GM18520 (cell line): ENCODE data around the gene MARVELD2.
"Not testable (repeated sequence)": the region's sequence is repeated elsewhere in the genome, so short reads cannot be mapped to it uniquely, and the experiment has no call there.

Experiments used
- ATAC-seq: cut with Tn5 transposase; IDR thresholded peaks from one replicate; pipeline ENCODE4 v1.9.1; 2021; ENCODE audit not compliant: unreplicated experiment

MARVELD2 gene, protein sequence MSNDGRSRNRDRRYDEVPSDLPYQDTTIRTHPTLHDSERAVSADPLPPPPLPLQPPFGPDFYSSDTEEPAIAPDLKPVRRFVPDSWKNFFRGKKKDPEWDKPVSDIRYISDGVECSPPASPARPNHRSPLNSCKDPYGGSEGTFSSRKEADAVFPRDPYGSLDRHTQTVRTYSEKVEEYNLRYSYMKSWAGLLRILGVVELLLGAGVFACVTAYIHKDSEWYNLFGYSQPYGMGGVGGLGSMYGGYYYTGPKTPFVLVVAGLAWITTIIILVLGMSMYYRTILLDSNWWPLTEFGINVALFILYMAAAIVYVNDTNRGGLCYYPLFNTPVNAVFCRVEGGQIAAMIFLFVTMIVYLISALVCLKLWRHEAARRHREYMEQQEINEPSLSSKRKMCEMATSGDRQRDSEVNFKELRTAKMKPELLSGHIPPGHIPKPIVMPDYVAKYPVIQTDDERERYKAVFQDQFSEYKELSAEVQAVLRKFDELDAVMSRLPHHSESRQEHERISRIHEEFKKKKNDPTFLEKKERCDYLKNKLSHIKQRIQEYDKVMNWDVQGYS

DNA sequence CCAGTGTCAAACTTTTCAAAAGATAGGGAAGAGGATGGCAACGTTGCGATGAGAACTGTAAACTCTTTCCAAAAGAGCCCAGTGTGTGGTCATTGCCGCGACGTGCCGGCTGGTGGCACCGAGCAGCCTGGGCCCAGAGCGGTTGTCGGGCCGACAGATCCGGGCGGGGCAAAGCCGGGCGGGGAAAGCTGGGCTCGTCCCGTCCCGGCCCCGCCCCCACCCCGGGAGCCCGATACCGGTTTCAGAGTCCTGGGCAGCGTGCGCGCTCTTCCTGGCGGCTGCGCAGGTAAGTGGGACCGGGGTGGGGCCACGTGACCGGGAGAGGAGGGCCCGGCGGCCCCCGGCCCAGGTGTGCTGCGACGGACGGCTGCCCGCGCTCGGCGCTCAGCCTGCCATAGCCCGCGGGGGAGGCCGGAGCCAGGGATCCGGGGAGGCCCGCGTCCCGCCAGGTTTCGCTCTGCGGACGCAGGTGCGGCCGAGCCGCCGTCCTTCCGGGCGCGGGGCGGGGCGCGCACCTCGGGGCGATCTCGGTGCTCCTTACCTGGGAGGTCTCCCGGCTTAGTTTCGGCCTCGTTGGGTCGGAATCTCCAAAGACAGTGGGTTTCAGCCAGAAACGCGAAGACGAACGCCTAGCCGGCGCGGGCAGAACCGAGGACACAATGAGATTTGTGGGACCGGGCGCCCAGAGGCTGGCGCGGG is at the start of gene MARVELD2:
MARVELD2 (plus strand) TSS at position 232 of the 699 bp plus-strand sequence. CDS start 4,270 bp downstream, outside the sequence.
- ATAC-seq: peak; percentile 58

DNA sequence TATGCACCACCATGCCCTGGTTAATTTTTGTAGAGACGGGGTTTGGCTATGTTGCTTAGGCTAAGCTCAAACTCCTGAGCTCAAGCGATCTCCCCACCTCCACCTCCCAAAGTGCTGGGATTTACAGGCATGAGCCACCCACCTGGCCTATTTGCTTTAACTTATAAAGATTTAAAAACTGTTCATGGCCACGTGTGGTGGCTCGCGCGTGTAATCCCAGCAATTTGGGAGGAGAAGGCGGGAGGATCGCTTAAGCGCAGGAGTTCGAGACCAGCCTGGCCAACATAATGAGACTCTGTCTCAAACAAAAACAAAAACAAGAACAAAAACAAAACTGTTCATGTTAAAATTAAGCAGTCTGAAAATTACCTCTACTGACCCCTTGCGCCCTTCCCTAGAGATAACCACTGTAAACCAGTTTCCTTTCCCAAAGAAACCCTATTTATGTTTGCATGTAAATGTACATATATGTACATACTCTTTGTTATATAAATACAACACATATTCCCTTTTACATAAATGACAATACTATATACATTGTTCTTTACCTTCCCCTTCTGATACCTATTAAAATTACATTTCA is 47.1 kb upstream of the MARVELD2 start:
- no peak for ATAC-seq

DNA sequence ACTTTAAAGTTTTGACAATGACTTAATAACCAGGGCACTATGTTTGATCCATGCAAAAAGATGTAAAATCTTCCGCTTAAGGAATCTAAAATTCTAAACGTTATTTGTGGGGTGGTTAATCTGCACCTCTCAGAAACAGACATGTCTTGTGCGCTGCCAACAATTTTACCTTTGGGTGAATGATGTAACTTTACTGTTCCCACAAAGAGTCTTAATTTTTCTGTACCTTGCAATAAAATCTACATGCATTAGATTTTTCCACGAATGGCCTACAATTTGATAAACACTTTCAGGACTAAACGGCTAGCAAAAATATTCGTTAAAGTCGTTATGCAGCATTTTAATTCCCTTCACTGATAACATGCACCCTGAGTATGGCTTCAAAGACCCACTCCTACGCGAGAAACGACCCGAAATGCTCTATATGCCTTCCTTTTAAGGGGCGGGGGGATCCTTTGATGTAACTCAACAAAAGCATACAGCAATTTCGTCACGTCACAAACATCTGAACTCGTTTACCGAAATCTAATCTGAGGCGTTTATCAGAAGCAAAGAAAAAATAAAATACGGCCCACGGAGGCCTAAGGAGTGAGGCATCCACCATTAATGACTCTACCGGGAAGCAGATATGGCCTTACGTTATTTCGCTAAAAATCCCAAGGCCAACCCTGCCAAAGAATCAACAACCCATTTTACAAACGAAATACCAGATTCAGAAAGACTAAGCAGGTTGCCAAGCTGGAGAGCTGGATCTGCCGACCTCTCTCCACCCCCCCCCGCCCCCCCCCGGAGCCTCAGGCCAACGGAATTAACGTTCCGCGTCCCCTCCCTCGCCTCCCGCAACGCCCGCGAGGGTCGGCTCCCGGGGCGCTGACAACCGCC is 46.2 kb upstream of the MARVELD2 start:
- peak; percentile 15 for ATAC-seq

DNA sequence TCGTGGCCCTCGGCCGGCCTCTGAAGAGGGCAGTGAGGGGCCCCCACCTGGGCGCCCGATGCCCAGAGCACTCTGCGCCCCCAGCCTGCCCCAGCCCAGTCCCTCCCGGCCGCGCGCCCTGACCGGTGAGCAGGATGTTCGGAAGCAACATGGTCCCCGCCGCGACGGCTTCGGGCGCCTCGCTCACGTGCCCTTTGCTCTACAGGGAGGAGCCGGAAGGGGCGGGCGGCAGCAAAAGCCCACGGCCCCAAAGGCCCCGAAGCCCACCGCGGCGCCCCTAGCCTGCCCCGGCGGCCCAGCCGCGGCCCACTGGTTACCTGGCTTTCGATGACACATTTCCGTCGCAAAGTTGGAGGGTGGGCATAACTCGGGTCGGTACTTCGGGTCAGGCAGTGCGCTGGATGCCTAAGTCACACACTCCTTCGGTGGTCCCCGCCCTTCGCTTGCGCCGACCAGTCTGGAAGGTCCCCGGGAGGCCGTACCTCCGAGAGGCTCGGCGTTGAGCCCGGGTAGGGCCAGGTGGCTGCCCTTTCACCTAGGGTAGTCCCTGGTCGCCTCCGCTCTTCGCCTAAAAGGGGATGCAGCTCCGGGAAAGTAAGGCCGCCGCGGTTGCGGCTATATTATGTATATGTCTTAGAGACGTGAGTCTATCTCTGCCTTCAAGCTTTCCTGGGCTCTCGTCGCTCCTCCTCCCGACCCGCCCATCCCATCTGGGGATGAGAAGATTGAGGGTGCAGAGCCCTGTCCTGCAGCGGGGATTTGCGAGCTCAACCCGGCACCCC is 45.4 kb upstream of the MARVELD2 start, which contains the start of the genes AK6, RAD17 and TAF9:
AK6 (minus strand) TSS at position 181 of the 782 bp plus-strand sequence; CDS start at position 151, 30 bp downstream.
RAD17 (plus strand) TSS at position 479 of the 782 bp plus-strand sequence. CDS start 2,391 bp downstream, outside the sequence.
TAF9 (minus strand) TSS at position 181 of the 782 bp plus-strand sequence. CDS start 3,783 bp downstream, outside the sequence.
- ATAC-seq: peak; percentile 89

DNA sequence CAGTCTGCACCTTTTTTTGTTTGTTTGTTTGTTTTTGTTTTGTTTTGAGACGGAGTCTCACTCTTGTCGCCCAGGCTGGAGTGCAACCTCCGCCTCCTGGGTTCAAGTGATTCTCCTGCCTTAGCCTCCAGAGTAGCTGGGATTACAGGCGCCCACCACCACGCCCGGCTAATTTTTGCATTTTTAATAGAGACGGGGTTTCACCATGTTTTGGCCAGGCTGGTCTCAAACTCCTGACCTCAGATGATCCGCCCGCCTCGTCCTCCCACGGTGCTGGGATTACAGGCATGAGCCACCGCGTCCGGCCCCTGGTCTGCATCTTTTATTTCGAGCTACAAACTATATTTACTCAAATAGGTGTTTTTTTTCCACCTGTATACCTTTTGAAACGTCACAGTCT is 44.6 kb upstream of the MARVELD2 start:
- not testable (repeated sequence) for ATAC-seq

DNA sequence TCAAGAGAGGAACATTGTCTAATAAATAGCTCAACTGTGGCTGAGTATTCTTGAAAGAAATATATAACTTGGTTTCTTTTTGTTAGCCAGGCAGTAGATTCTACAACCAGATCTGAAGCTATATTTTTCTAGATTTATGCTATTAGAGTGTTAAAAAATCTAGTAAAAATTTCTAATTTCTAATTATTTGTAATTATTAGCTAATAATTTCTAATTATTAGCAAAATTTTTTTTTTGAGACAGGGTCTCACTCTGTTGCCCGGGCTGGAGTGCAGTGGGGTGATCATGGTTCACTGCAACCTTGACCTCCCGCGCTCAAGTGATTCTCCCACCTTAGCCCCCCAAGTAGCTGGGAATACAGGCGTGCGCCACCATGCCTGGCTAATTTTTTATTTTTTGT is 42.5 kb upstream of the MARVELD2 start:
- no peak for ATAC-seq

DNA sequence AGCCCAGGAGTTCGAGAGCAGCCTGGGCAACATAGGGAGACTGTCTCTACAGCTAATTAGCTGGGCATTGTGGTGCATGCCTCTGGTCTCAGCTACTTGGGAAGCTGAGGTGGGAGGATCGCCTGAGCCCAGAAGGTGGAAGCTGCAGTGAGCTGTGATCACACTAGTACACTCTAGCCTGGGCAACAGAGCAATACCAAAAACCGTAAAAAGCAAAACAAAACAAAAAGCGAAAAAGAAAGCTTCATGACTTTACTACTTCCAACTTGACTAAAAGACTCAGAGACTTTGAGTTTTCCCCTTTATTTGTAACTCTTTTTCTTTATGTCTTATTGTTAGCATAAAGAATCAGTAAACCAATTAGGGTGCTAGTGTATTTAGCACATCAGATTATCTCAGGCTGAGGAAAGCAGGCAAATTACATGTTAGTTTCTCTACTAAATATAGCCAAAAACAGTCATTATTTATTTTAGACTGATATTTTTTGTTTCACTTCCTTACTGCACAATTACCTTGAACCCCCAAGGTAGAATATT is 39.9 kb upstream of the MARVELD2 start:
- ATAC-seq: peak; percentile 66

DNA sequence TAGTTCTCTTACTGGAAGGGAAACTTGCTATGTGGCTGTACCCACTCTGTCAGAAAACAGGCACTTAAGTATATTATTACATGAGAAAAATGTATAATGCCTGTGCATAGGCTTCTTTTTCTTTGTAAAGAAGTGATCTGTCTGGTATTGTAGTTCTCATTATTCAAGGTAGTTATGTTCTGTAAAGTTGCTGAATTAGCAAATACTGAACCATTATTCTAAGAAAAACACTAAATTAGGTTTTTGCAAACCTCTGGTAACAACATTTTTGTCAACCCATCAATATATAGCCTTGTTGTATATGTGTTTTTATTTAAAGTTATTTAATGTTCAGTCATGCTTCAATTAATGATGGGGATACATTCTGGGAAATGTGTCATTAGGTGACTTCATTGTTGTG is 36.5 kb upstream of the MARVELD2 start:
- no peak for ATAC-seq

DNA sequence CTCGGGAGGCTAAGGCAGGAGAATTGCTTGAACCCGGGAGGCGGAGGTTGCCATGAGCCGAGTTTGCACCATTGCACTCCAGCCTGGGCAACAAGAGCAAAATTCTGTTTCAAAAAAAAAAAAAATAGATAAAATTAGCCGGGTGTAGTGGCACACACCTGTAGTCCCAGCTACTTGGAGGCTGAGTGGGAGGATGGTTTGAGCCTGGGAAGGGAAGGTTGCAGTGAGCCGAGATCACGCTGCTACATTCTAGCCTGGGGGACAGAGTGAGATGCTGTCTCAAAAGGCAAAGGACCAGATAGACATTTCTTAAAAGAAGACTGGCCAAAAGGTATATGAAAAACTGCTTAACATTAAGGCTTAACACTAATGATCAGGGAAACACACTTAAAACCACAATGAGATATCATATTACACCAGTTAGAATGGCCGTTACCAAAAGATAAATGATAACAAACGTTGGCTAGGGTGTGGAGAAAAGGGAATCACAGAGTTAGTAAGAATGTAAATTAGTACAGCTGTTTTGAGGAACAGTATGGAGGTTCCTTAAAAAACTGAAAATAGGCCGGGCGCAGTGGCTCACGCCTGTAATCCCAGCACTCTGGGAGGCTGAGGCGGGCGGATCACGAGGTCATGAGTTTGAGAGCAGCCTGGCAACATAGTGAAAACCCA is 10.1 kb upstream of the MARVELD2 start:
- ATAC-seq: no peak

DNA sequence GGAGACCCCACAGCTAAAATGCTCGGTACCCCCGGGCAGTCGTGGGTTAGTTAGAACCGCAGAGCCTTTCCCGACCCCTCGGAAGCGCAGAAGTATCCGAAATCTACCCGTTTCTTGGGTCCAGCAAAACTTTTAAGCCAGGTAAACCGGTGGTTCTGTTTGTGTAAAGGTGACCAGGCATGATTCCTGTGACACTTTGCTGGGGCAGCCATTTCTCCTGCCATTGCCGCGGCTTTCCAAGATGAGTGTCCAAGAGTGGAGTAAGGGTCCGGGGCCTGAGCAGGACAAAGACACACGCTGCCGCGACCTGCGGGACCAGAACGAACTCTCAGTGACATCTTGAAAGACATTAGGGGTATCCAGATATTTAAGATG is 655 bp downstream of the MARVELD2 start:
- ATAC-seq: no peak

DNA sequence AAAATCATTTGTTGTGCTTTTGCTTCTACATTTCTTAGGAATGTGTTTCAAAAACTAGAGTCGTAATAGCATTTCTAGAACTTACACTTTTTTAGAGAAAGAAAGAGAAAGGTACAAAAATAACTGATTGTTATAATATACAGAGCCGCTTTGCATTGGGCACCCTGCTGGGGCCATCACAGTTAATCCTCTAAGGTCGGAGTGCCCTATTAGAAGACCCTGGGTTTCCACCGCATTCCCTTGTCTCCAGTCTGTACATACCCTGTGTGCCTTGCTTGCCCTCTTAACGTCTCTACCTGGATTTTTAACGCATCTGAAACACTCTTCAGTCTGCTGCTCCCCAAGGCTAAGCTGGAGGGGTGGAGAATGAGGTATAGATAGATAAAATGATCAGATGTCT is 1.3 kb downstream of the MARVELD2 start:
- no peak for ATAC-seq

DNA sequence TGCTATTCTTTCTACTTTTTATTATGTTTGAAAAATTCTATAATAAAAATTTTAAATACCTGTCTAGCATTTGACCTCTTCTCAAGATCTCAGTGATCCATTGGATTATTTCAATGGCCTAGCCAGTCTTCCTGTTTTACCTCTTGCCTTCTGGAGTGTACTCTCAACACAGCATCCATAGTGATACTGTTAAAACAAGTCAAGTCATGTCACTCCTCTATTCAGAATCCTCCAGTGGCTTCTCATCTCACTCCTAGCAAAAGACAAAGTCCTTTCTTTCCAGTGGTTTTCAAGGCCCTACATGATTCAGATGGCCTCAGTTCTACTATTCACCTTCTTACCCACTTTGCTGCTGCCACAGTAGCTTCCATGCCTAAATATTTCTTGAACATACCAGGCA is 1.8 kb downstream of the MARVELD2 start:
- ATAC-seq: no peak

DNA sequence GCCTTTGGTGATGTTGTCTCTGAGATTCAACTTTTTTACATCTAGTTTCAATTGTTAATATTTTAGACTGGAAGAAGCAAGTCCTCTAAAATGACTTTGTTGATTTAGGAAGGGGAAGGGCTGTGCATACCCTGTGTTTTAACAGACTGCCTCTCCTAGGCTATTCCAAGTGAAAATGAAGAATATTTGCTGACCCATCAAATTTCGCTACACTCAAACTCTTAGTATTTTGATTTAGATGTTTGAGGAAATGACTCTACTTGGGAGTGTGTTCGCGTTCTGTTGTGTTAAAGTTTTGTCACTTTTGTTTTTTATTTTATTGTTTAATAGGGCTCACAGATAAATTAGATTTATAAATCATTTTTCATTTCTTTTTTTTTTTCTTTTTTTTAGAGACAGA is 3.6 kb downstream of the MARVELD2 start:
- ATAC-seq: no peak

DNA sequence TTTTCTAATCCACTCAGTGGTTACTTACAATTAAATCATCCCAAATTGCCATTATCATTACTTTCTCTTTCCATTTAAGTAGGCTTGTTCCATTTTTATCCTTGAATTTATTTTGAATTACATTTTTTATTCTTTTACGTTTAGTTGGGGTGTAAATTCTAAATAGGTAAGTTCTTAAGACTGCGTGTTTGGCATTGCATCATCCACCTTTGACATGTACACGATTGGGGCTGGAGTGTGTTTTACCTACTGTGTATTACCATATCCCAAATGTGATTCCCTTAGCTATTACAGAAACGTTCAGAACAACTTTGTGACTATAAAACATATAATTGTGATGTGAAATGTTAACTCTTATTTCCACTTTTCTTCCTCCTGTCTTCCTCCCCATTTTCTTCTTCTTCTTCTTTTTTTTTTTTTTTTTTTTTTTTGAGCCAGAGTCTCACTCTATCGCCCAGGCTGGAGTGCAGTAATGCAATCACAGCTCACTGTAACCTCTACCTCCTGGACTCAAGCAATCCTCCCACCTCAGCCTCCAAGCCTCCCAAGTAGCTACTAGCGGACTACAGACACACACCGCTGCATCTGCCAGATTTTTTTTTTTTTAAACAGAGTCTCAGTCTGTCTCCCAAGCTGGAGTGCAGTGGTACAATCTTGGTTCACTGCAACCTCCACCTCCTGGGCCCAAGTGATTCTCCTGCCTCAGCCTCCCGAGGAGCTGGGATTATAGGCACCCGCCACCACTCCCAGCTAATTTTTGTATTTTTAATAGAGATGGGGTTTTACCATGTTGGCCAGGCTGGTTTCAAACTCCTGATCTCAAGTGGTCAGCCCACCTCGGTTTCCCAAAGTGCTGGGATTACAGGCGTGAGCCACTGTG is 16.7 kb downstream of the MARVELD2 start:
- ATAC-seq: no peak

DNA sequence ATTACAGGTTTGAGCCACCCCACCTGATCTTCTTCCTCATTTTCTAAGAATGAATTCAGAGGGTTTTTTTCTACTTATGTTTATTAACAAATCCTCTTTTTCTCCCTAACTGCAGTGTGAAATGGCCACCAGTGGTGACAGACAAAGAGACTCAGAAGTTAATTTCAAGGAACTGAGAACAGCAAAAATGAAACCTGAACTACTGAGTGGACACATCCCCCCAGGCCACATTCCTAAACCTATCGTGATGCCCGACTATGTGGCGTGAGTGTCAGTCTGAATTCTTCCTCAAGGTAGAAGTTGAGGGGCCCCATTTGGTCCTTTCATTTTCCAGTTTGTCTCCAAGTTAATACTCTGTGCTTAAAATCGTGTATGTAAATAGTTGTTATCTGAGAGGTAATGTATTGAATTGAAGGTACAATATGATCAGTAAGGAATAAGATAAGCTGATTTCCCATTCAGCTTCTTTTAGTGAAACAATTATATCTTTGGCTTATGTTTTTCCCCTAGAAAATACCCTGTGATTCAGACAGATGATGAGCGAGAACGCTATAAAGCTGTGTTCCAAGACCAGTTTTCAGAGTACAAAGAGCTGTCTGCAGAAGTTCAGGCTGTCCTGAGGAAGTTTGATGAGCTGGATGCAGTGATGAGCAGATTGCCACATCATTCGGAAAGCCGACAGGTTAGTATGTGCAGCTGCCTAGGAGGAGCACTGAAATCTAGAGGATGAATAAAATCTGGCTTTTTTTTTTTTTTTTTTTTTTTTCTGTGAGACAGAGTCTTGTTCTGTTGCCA is 17.7 kb downstream of the MARVELD2 start:
- ATAC-seq: no peak

DNA sequence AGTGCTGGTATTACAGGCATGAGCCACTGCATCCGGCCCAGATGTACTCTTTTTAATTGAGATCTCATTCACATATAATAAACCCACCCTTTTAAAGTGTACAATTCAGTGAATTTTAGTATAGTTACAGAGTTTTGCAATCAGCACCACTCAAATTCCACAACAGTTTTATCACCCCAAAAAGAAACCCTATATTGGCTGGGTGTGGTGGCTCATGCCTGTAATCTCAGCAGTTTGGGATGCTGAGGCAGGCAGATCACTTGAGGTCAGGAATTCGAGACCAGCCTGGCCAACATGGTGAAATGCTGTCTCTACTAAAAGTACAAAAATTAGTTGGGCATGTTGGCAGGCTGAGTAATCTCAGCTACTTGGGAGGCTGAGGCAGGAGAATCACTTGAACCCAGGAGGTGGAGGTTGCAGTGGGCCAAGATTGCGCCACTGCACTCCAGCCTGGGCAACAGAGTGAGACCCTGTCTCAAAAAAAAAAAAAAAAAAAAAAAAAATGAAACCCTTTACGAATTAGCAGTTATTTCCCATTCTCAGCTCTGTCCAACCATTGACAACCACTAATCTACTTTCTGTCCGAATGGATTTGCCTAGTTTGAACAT is 20.5 kb downstream of the MARVELD2 start:
- not testable (repeated sequence) for ATAC-seq
